Frontal cortex (tissue), 4 donors: ENCODE results near the gene ARHGEF40. TPM values are rescaled to one million over a fixed set of nuclear protein-coding genes. Genes with fewer than 3 reads are reported as not detected.

Source experiments
- DNase-seq, 2 donors: peaks; one replicate each; pipeline ENCODE4 v3.0.0; 2012; ENCODE audit warnings: low spot score in 2 of 2
- FAIRE-seq: peaks from 2 replicates; lab custom pipeline; 2012; peaks lifted over from hg19 to GRCh38; lab: Jason Lieb, UNC
- total RNA-seq: library from RNA; depleted of rRNA; stranded (reverse); fragments of >200 nt; gene quantifications from one replicate; pipeline ENCODE4 v1.2.3, GENCODE V29; 2014
- donor health status: control.
- donor health status: control.
- donor health status: control.

ARHGEF40 gene
- total RNA-seq, 1 donor from 2014 or later: 11.4 TPM

DNA sequence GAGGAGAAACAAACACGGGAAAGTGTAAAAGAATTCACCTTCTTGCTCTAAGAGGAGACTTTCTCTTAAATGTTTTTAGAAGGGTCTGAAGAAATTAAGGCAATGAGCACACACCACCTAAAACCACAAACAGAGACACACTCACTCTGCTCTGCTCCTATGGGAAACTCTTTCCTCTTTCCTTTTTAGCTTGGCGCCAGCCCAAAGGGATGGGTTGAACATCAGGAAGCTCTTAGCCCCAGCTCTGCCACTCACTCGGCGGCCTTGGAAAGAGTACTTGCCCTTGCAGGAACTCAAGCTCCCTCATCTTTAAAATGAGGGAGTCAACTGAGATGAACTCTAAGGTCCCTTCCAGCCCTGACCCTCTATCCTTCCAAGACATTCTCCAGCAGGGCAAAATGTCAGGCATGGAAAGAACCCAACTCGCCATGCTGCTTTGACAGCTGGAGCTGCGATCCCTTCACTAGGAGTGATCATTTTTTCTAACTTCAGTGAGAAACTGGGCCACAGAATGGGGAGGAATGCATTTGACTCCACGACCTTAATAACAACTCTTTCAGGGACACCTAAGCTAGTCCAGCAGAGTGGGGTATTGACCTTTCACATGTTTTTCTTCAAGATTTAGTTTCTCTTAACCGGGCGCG lies 13.5 kb upstream of the ARHGEF40 start:
- FAIRE-seq (no peak), DNase-seq (no peak)

DNA sequence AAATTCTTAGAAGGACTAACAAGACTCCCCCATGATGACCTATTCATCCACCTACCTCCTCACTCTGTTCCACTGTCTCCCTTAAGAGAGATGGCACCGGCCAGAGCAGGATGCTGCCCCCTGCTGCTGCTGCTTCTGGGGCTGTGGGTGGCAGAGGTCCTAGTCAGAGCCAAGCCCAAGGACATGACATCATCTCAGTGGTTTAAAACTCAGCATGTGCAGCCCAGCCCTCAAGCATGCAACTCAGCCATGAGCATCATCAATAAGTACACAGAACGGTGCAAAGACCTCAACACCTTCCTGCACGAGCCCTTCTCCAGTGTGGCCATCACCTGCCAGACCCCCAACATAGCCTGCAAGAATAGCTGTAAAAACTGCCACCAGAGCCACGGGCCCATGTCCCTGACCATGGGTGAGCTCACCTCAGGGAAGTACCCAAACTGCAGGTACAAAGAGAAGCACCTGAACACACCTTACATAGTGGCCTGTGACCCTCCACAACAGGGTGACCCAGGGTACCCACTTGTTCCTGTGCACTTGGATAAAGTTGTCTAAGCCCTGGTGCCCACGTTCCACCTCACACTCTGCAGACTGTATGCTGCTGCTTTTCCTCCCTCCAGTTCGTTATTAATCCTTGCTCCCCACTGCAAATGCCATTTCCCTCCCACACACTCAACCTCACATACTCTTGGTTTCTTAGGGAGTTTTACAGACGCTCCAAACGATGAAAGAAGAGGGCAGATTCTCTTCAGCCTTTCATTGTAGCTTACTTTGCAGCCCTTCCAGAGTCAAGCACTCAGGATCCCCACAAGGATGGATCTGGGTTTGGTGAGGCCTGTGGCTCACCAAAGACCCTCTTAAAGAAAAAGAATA lies 12.1 kb upstream of the ARHGEF40 start, which contains the start of gene RNASE8:
RNASE8 (plus strand) TSS at position 20 of the 873 bp plus-strand sequence; CDS start at position 91, 71 bp downstream.
- DNase-seq (no peak), FAIRE-seq (no peak)

- DNase-seq (no peak), FAIRE-seq (no peak)
Observed at GRCh38 chr14:21058903-21059302, 11.2 kb upstream of the ARHGEF40 start.

DNA sequence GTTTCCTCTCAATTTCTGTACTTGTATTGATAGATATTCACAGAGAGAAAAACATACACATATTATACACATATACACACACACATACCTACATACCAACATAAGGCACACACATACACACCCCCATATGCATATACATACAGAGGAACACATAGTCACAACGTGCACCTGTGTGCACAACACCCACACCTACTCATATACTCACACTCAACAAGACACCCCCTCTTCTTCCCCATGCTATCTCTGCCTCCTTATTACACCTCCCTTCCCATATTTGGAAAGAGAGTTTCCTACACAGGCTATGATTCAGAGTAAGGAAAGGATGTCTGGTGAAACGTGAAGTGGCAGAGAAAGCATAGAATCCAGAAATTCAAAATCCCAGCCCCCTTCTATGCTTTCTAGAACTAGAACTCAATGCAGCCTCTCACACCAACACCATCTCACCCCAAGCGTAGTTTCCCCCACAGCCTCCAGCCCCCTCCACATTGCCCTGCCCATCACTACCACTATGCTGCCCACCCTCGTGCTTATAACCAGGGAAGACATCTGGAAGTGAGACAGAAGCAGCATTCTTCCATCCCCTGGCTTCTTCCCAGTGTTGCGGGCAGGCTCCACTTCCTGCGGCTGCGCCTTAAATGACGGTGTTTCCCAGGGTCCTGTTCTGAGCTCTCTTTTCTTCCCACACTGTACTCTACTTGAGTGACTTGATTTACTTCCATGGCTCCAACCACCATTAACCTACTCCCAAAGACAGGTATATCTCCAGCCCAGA lies 10.1 kb upstream of the ARHGEF40 start:
- no peak for DNase-seq
- FAIRE-seq: no peak

- DNase-seq (no peak), FAIRE-seq (no peak)
Observed at GRCh38 chr14:21060614-21061346, 9.3 kb upstream of the ARHGEF40 start.

GRCh38 chr14:21061347-21061668 lies 8.8 kb upstream of the ARHGEF40 start:
- no peak for FAIRE-seq
- no peak for DNase-seq

DNA sequence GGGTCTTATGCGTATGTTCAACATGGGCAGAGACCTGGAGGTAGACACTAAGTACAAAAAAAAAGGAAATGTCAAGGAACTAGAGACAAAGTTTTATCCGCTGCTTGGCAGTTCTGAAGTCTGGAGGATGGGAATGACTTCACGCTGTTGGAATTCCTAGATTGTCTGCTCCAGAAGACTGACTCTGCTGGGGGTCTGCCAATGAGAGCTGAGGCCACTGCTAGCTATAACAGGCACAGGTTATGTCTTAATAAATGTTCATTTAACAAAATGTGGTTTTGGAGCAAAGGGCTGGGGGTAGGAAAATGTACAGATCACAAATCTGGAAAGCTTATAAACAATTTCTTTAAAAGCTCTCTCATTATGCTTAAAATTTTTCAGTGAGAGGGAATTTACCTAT lies 6.6 kb upstream of the ARHGEF40 start:
- FAIRE-seq (no peak), DNase-seq (no peak)

DNA sequence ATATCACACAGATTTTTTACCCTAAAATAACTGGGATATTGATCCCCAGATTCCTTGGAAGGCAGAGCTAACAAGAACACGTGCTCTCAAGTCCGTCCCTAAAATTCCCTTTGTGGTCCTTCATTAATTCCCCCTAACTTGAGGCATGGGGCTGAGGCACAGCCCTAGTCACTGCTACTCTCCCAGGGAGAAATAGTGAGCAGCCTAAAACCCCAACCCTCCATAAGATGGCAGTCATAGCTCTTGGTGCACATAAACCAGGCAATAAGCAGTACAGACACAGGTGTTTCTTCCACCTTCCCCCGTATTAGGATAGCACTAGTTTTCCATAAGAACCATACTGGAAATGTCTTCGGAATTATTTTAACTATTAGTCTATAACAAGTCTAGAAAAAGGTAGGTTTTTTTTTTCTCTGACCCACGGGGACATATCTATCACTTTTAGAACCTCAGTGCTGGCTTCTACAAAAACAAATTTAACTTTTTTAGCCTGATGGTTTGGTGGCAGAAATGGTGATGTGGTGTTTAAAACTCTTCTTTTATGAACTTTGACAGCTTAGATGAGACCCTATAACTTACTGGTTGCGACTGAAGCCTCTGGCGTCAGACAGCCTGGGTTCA lies 3.1 kb upstream of the ARHGEF40 start:
- DNase-seq: peak in 1 of 2 donors; percentile 19
- FAIRE-seq: no peak

- peak; percentile 20 to 64 for DNase-seq
- no peak for FAIRE-seq
Observed at GRCh38 chr14:21068521-21069387, 1.4 kb upstream of the ARHGEF40 start.

GRCh38 chr14:21069388-21070082 lies 569 bp upstream of the ARHGEF40 start:
- DNase-seq (peak; percentile 70 to 78), FAIRE-seq (no peak)

GRCh38 chr14:21070610-21071224 lies 613 bp downstream of the ARHGEF40 start:
- peak; percentile 42 to 65 for DNase-seq
- FAIRE-seq: no peak

- FAIRE-seq (no peak), DNase-seq (peak; percentile 81 to 84)
Observed at GRCh38 chr14:21071225-21072030, 1.3 kb downstream of the ARHGEF40 start.

GRCh38 chr14:21072031-21072473 lies 1.9 kb downstream of the ARHGEF40 start:
- peak; percentile 41 to 42 for DNase-seq
- FAIRE-seq: no peak

GRCh38 chr14:21072781-21073339 lies 2.8 kb downstream of the ARHGEF40 start:
- peak; percentile 12 to 29 for DNase-seq
- no peak for FAIRE-seq

- no peak for DNase-seq
- no peak for FAIRE-seq
Observed at GRCh38 chr14:21073921-21074320, 3.8 kb downstream of the ARHGEF40 start.
